K562 (cell line): ENCODE results near the gene KCNG3.

Experiments
- CCAR2 ChIP-seq: fragments of 200-400 bp; formaldehyde crosslinking; IDR thresholded peaks from 2 replicates; pipeline ENCODE4 v1.6.1; 2017; ENCODE audit warnings: mild to moderate bottlenecking, low read depth, low read length
- XRCC4 ChIP-seq: IDR thresholded peaks from one replicate; pipeline ENCODE4 v1.6.1; 2011; ENCODE audit not compliant: insufficient read depth, insufficient read length; ENCODE audit errors: extremely low read depth
- ZNF384 ChIP-seq: IDR thresholded peaks from 2 replicates; pipeline ENCODE4 v1.6.1; 2012; ENCODE audit warnings: low read depth, low read length, improper control_type of control experiment
- TF ChIP-seq, protein P1 (sequence below): sonication (generic); formaldehyde crosslinking; IDR thresholded peaks from 2 replicates; pipeline ENCODE4 v1.8.1; 2023; ENCODE audit warnings: mild to moderate bottlenecking, missing genetic modification reagents, moderate library complexity

DNA sequence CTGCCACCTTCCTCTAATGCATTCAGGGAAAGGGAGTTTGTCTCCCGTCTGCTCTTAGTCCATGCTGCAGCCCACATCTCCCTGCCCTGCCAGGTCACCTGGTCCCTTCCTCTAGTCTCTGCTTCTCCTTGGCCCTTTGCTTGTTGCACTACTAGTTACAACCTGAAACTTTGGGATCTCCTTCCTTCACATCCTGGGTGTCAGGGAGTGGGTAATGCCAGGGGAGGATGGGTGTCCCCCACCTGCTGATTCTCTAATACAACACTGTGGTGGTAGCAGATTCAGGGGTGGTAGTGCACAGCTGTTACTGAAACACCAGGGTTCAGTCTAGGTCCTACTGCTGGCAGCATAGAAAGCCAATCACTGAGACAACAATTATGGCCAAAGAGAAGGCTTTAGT is 101.6 kb downstream of the KCNG3 start:
- no peak for TF ChIP-seq ZNF384
- TF ChIP-seq, protein P1, sequence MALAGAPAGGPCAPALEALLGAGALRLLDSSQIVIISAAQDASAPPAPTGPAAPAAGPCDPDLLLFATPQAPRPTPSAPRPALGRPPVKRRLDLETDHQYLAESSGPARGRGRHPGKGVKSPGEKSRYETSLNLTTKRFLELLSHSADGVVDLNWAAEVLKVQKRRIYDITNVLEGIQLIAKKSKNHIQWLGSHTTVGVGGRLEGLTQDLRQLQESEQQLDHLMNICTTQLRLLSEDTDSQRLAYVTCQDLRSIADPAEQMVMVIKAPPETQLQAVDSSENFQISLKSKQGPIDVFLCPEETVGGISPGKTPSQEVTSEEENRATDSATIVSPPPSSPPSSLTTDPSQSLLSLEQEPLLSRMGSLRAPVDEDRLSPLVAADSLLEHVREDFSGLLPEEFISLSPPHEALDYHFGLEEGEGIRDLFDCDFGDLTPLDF (CRISPR knock-in tag) = no peak
- TF ChIP-seq XRCC4 = no peak
- no peak for TF ChIP-seq CCAR2
